ENCODE results near the gene LRRC15.

Gene LRRC15

GRCh38 chr3:194384156-194384555, 14.6 kb upstream of the LRRC15 start:
- no peak for DNase-seq

- no peak for DNase-seq
Measured at GRCh38 chr3:194383276-194383940, 13.9 kb upstream of the LRRC15 start.

- DNase-seq, result no peak
Measured at GRCh38 chr3:194382892-194383223, 13.3 kb upstream of the LRRC15 start.

- no peak for DNase-seq
Measured at GRCh38 chr3:194382196-194382891, 12.8 kb upstream of the LRRC15 start.

- no peak for DNase-seq
Measured at GRCh38 chr3:194381460-194381875, 11.9 kb upstream of the LRRC15 start.

GRCh38 chr3:194380326-194380725, 10.8 kb upstream of the LRRC15 start:
- DNase-seq, result no peak

GRCh38 chr3:194379651-194380050, 10.1 kb upstream of the LRRC15 start:
- no peak for DNase-seq

- no peak for DNase-seq
Measured at GRCh38 chr3:194379231-194379630, 9.7 kb upstream of the LRRC15 start.

- no peak for DNase-seq
Measured at GRCh38 chr3:194377708-194378107, 8.2 kb upstream of the LRRC15 start.

GRCh38 chr3:194376241-194376560, 6.7 kb upstream of the LRRC15 start:
- no peak for DNase-seq

- DNase-seq, result no peak
Measured at GRCh38 chr3:194375473-194376240, 6.1 kb upstream of the LRRC15 start.

- no peak for DNase-seq
Measured at GRCh38 chr3:194374935-194375334, 5.4 kb upstream of the LRRC15 start.

GRCh38 chr3:194373899-194374298, 4.4 kb upstream of the LRRC15 start:
- no peak for DNase-seq

- DNase-seq, result no peak
Measured at GRCh38 chr3:194373028-194373427, 3.5 kb upstream of the LRRC15 start.

- no peak for DNase-seq
Measured at GRCh38 chr3:194370753-194371152, 1.2 kb upstream of the LRRC15 start.

- no peak for DNase-seq
Measured at GRCh38 chr3:194368918-194369317, 625 bp downstream of the LRRC15 start.

GRCh38 chr3:194367992-194368841, 1.3 kb downstream of the LRRC15 start:
- DNase-seq, result no peak

GRCh38 chr3:194365978-194366490, 3.5 kb downstream of the LRRC15 start:
- DNase-seq, result no peak

- no peak for DNase-seq
Measured at GRCh38 chr3:194365526-194365925, 4.0 kb downstream of the LRRC15 start.

GRCh38 chr3:194364652-194365434, 4.7 kb downstream of the LRRC15 start:
- no peak for DNase-seq

- DNase-seq, result no peak
Measured at GRCh38 chr3:194364314-194364651, 5.3 kb downstream of the LRRC15 start.

GRCh38 chr3:194360568-194360967, 9.0 kb downstream of the LRRC15 start:
- no peak for DNase-seq
